PC-3 (cell line): Measurements from ENCODE around the gene CEP170B.

Experiments used
- CTCF ChIP-seq: fragments of 300-600 bp; sonication (generic); conservative IDR thresholded peaks from 2 replicates; pipeline ENCODE4 v1.5.1; 2017; ENCODE audit warnings: antibody characterized with exemption, low read depth, mild to moderate bottlenecking, low read length
- EZH2 ChIP-seq: fragments of 300-600 bp; sonication (generic); IDR thresholded peaks from one replicate; pipeline ENCODE4 v1.6.1; 2017; ENCODE audit warnings: antibody characterized with exemption, mild to moderate bottlenecking, low read length; ENCODE audit not compliant: unreplicated experiment
- EZH2phosphoT487 ChIP-seq: fragments of 300-600 bp; sonication (generic); IDR thresholded peaks from 2 replicates; pipeline ENCODE4 v1.6.1; 2018; ENCODE audit warnings: mild to moderate bottlenecking, antibody characterized with exemption, low read length, borderline replicate concordance

GRCh38 chr14:104856157-104856868 lies 8.8 kb upstream of the CEP170B start:
- TF ChIP-seq CTCF (no peak), EZH2 (no peak), EZH2phosphoT487 (no peak)
